ENCODE data around the gene MRPL9. TPM values are rescaled to one million over a fixed set of nuclear protein-coding genes. Genes with fewer than 3 reads are reported as not detected.

The MRPL9 gene
- total RNA-seq, 2 experiments from 2014 or later = 121 to 141 TPM

DNA sequence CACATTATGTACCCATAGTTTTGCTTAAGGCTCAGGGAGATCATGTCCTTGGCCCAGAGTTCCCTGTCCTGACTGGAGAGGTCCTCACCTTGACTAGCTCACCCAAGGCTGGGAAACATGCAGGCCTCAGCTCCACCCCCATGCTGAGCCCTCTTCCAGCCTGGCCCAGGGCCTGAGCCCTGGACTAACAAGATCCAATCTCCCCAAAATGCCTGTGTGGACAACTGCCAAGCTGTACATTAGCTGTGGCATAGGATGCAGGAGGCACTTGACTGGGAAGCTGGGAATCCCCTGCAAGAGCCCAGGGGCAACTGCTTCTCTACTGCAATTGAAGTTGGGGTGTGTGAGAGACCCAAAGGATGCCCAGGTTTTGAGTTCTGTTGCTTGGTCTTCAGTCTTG, 39.9 kb upstream of the MRPL9 start:
- POLR2A ChIA-PET = interaction anchor here (1.3 kb wide), 1 partner anchor 17 kb away, joined by 4 read pairs; no protein-coding TSS in a partner anchor
- intact Hi-C loops (cut with micrococcal nuclease) = no loop called here
- H3K4me1 Mint-ChIP-seq (ENCODE audit: low read depth) = peaks cover 10% of the 10 kb centered on the region
- no peaks in the 10 kb centered on the region for H3K27me3 Mint-ChIP-seq
- TF ChIP-seq, protein P1, sequence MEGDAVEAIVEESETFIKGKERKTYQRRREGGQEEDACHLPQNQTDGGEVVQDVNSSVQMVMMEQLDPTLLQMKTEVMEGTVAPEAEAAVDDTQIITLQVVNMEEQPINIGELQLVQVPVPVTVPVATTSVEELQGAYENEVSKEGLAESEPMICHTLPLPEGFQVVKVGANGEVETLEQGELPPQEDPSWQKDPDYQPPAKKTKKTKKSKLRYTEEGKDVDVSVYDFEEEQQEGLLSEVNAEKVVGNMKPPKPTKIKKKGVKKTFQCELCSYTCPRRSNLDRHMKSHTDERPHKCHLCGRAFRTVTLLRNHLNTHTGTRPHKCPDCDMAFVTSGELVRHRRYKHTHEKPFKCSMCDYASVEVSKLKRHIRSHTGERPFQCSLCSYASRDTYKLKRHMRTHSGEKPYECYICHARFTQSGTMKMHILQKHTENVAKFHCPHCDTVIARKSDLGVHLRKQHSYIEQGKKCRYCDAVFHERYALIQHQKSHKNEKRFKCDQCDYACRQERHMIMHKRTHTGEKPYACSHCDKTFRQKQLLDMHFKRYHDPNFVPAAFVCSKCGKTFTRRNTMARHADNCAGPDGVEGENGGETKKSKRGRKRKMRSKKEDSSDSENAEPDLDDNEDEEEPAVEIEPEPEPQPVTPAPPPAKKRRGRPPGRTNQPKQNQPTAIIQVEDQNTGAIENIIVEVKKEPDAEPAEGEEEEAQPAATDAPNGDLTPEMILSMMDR (IDR thresholded peaks at IDR 0.05) = no peak
- ATAC-seq (no peak), DNase-seq (no peak)
- CTCF ChIA-PET = interaction anchor here (0.8 to 0.9 kb wide), 2 partner anchors 23 to 86 kb away, joined by 3 read pairs; no protein-coding TSS in a partner anchor
- H3K36me3 Mint-ChIP-seq (ENCODE audit: low read depth) = no peaks in the 10 kb centered on the region
- no peak overlapping the region for H3K27ac Mint-ChIP-seq
- H3K9me3 Mint-ChIP-seq = no peaks in the 10 kb centered on the region
- no peak overlapping the region for H3K4me3 Mint-ChIP-seq

DNA sequence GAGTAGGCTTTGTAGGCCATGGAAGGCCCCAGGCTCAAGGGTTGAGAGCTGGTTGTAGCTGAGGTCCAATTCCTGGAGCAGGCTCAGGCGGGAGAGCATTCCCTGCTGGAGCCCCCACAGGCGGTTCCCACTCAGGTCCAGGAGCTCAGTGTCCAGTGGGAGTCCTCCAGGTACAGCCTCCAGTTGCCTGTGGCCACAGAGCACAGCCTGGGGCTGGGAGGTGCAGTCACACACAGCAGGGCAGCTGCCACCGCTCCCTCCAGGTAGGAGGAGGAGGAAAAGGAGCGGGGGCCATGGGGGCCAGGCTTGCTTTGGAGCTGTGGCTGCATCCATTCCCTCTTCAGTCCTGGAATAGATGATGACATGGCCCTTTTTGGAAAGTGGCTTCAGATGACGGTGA, 39.1 kb upstream of the MRPL9 start:
- intact Hi-C loops (cut with micrococcal nuclease) = no loop called here
- TF ChIP-seq, protein P1 (IDR thresholded peaks at IDR 0.05) = no peak
- Mint-ChIP-seq H3K9me3 (no peaks in the 10 kb centered on the region), H3K36me3 (ENCODE audit: low read depth) (no peaks in the 10 kb centered on the region), H3K4me3 (no peak overlapping the region), H3K27ac (no peak overlapping the region), H3K27me3 (no peaks in the 10 kb centered on the region), H3K4me1 (ENCODE audit: low read depth) (peaks cover 10% of the 10 kb centered on the region)
- POLR2A ChIA-PET = no interaction called here
- DNase-seq = no peak
- CTCF ChIA-PET = interaction anchor here (0.9 kb wide), 1 partner anchor 85 kb away, joined by 3 read pairs; no protein-coding TSS in a partner anchor
- no peak for ATAC-seq

DNA sequence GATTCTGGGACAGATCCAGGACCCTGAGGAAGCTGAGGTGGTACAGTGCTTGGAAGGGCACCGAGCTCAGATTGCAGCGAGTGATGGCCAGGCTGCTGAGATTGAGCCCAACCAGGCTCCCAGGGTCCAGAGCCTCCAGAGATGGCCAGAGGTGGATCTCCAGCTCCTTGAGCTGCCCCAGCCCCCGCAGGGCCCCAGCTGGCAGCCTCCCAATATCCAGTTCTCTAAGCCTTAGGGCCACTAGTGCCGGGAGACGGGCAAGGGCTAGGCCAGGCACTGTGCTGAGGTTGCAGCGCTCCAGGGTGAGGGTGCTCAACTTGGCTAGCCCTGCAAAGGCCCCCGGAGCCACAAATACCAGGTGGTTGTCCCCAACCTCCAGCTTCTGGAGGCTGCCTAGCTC, 38.5 kb upstream of the MRPL9 start:
- POLR2A ChIA-PET = no interaction called here
- no peak for DNase-seq
- Mint-ChIP-seq H3K4me3 (no peak overlapping the region), H3K36me3 (ENCODE audit: low read depth) (no peaks in the 10 kb centered on the region), H3K4me1 (ENCODE audit: low read depth) (peaks cover 10% of the 10 kb centered on the region), H3K27ac (no peak overlapping the region), H3K9me3 (no peaks in the 10 kb centered on the region), H3K27me3 (no peaks in the 10 kb centered on the region)
- TF ChIP-seq, protein P1 (IDR thresholded peaks at IDR 0.05) = no peak
- no peak for ATAC-seq
- CTCF ChIA-PET = no interaction called here
- intact Hi-C loops (cut with micrococcal nuclease) = no loop called here

DNA sequence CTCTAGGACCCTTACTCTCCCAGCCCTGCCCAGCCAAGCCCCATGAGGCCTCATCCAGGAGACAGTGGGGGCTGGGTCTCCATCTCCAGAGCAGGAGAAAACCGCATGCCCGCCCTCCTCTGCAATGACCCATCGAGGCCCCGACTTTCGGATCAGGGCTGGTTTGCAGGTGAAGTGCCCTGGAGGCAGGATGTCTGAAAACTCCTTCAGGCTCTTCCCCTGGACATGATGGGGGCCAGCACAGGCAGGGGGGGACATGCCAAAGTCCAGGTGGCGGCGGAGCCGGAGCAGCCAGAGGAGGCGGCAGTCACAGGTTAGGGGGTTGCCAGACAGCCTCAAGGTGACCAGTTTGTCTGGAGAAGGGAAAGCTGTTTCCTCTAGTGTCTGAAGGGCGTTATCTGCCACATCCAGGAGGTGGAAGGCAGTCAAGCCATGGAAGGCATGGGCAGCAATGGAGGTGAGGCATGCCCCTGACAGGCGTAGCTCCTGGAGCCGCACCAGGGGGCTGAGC, 38.1 kb upstream of the MRPL9 start:
- Mint-ChIP-seq H3K36me3 (ENCODE audit: low read depth) (no peaks in the 10 kb centered on the region), H3K27ac (no peak overlapping the region), H3K9me3 (no peaks in the 10 kb centered on the region), H3K27me3 (no peaks in the 10 kb centered on the region), H3K4me1 (ENCODE audit: low read depth) (peaks cover 10% of the 10 kb centered on the region), H3K4me3 (no peak overlapping the region)
- ChIA-PET POLR2A (no interaction called here), CTCF (no interaction called here)
- TF ChIP-seq, protein P1 (IDR thresholded peaks at IDR 0.05) = no peak
- DNase-seq = no peak
- intact Hi-C loops (cut with micrococcal nuclease) = no loop called here
- no peak for ATAC-seq

DNA sequence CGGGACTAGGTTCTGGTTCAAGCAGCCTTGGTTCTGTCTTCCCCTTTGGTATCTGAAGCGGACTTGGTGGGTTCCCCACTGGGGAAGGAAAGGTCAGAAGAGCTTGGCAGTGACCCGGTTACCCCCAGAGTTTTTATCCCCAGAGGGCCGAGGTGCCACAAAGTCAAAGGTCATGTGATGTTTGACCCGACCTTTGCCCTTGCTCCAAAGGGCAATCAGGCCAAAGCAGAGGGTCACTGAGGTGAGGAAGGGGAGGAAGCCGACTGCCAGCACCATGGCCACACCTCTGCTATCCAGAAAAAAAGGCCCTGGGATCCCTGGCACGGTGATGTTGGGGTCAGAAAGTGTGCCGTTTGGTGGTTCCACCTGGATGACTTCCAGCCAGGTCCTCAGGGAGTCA, 37.5 kb upstream of the MRPL9 start:
- Mint-ChIP-seq H3K4me3 (no peak overlapping the region), H3K27me3 (no peaks in the 10 kb centered on the region), H3K4me1 (ENCODE audit: low read depth) (peaks cover 10% of the 10 kb centered on the region), H3K27ac (no peak overlapping the region), H3K9me3 (no peaks in the 10 kb centered on the region), H3K36me3 (ENCODE audit: low read depth) (no peaks in the 10 kb centered on the region)
- DNase-seq (no peak), ATAC-seq (no peak)
- TF ChIP-seq, protein P1 (IDR thresholded peaks at IDR 0.05) = no peak
- intact Hi-C loops (cut with micrococcal nuclease) = no loop called here
- POLR2A ChIA-PET = no interaction called here
- CTCF ChIA-PET = no interaction called here

Data from activated CD8-positive, alpha-beta T cell treated with anti-CD3 and anti-CD28 coated beads for 36 hours (primary cell).